B cell (primary cell): ENCODE measurements around the gene SH3BGR. TPM values are rescaled to one million over a fixed set of nuclear protein-coding genes. Genes with fewer than 3 reads are reported as not detected.

Source experiments
- ATAC-seq: fragments of 200-7000 bp; cut with Tn5 transposase; one replicate; pipeline ENCODE4 v1.10.0; 2021; ENCODE audit warnings: low read depth, mild to moderate bottlenecking, moderate number of reproducible peaks, moderate library complexity
- CTCF ChIA-PET: fragments of 350-600 bp; sonication (Branson Sonifier 250); formaldehyde crosslinking; loops from one replicate; lab custom pipeline; 2021; ENCODE audit warnings: antibody characterized with exemption, inconsistent platforms; lab: Charles Lee
- POLR2A ChIA-PET: fragments of 350-600 bp; sonication (Branson Sonifier 250); formaldehyde crosslinking; loops from one replicate; lab custom pipeline; 2021; ENCODE audit warnings: antibody characterized with exemption; lab: Charles Lee
- DNase-seq: peaks from one replicate; pipeline ENCODE4 v3.0.0; 2013
- H2AFZ ChIP-seq: 2 replicates; pipeline ENCODE4 v1.6.1; 2012; ENCODE audit warnings: mild to moderate bottlenecking, low read depth, low read length; ENCODE audit not compliant: insufficient read depth, poor library complexity, severe bottlenecking
- H3K27ac ChIP-seq, 2 donors: 1 replicate in 1 of 2; 2 replicates in 1 of 2; pipeline ENCODE4 v1.5.1; 2012 to 2013; ENCODE audit warnings: low read length in 2 of 2, mild to moderate bottlenecking in 2 of 2, moderate library complexity in 1 of 2
- H3K27me3 ChIP-seq, 4 experiments: fragments of 200-600 bp in 1 of 4; sonication (generic) in 1 of 4; replicated peaks in 1 of 4; 1 replicate in 2 of 4; 2 replicates in 2 of 4; pipeline versions ENCODE4 v1.6.1 to v1.7.0; 2013 to 2016; ENCODE audit warnings: low read length in 3 of 4, mild to moderate bottlenecking in 2 of 4, mixed read lengths in 1 of 4, moderate library complexity in 1 of 4; ENCODE audit not compliant: insufficient read depth in 4 of 4, control insufficient read depth in 3 of 4; ENCODE audit errors: control extremely low read depth in 1 of 4
- H3K36me3 ChIP-seq, 2 experiments: replicated peaks in 1 of 2; 1 replicate in 1 of 2; 2 replicates in 1 of 2; pipeline versions ENCODE4 v1.6.1 to v1.7.1; 2013; ENCODE audit warnings: low read length in 1 of 2; ENCODE audit not compliant: insufficient read depth in 2 of 2, control insufficient read depth in 1 of 2; ENCODE audit errors: control extremely low read depth in 1 of 2, extremely low read depth in 1 of 2
- H3K4me1 ChIP-seq, 2 donors: fragments of 200-600 bp in 1 of 2; sonication (generic) in 1 of 2; 1 replicate in 1 of 2; 2 replicates in 1 of 2; pipeline versions ENCODE4 v1.5.1 to v1.6.1; 2013 to 2017; ENCODE audit warnings: low read length in 2 of 2; ENCODE audit not compliant: control insufficient read depth in 2 of 2, insufficient read depth in 2 of 2
- H3K4me2 ChIP-seq: replicated peaks from 2 replicates; pipeline ENCODE3; 2012; ENCODE audit warnings: mild to moderate bottlenecking, low read depth, low read length; ENCODE audit not compliant: poor library complexity, severe bottlenecking
- H3K4me3 ChIP-seq, 5 experiments: fragments of 200-600 bp in 1 of 5; sonication (generic) in 1 of 5; 1 replicate in 3 of 5; 2 replicates in 2 of 5; pipeline versions ENCODE4 v1.5.1 to v1.7.0; 2011 to 2016; ENCODE audit warnings: low read length in 4 of 5, mild to moderate bottlenecking in 4 of 5, low read depth in 2 of 5, control low read depth in 1 of 5, moderate library complexity in 1 of 5; ENCODE audit not compliant: insufficient read depth in 1 of 5; ENCODE audit errors: control extremely low read depth in 1 of 5, extremely low read depth in 1 of 5
- H3K79me2 ChIP-seq: fragments of 200-600 bp; sonication (generic); one replicate; pipeline ENCODE4 v1.6.0; 2016; ENCODE audit warnings: low read length; ENCODE audit not compliant: control insufficient read depth, insufficient read depth
- H3K9ac ChIP-seq: fragments of 200-600 bp; sonication (generic); 2 replicates; pipeline ENCODE4 v1.6.1; 2017; ENCODE audit warnings: mild to moderate bottlenecking, low read length, moderate library complexity
- H3K9me3 ChIP-seq, 3 donors: one replicate each; pipeline versions ENCODE4 v1.6.1 to v1.7.1; 2013; ENCODE audit warnings: low read length in 2 of 3; ENCODE audit not compliant: control insufficient read depth in 2 of 3, insufficient read depth in 1 of 3; ENCODE audit errors: control extremely low read depth in 1 of 3
- H4K20me1 ChIP-seq: 2 replicates; pipeline ENCODE4 v1.6.0; 2012; ENCODE audit warnings: mild to moderate bottlenecking, low read length; ENCODE audit not compliant: insufficient read depth, control insufficient read depth, poor library complexity, severe bottlenecking
- H3K27ac Mint-ChIP-seq: one replicate; pipeline ENCODE4 v1.8.0; 2021; ENCODE audit warnings: mixed read lengths
- H3K27me3 Mint-ChIP-seq: one replicate; pipeline ENCODE4 v1.8.0; 2021; ENCODE audit warnings: mixed read lengths
- H3K4me1 Mint-ChIP-seq: one replicate; pipeline ENCODE4 v1.8.0; 2021; ENCODE audit warnings: mixed read lengths
- H3K4me3 Mint-ChIP-seq: one replicate; pipeline ENCODE4 v1.8.0; 2021; ENCODE audit warnings: mixed read lengths
- H3K9me3 Mint-ChIP-seq: one replicate; pipeline ENCODE4 v1.8.0; 2022; ENCODE audit warnings: mixed read lengths; ENCODE audit not compliant: insufficient read depth
- CTCF ChIP-seq: fragments of 200-600 bp; IDR thresholded peaks from one replicate; pipeline ENCODE4 v1.8.0; 2022; ENCODE audit warnings: antibody characterized with exemption, mild to moderate bottlenecking
- EZH2 ChIP-seq: IDR thresholded peaks from 2 replicates; pipeline ENCODE4 v1.6.1; 2012; ENCODE audit warnings: borderline replicate concordance, low read depth, mild to moderate bottlenecking, moderate library complexity, low read length; ENCODE audit not compliant: insufficient read depth, poor library complexity, severe bottlenecking
- whole genome bisulfite sequencing: methylation state at CpG from one replicate; pipeline ENCODE4 v1.1.5; 2013; ENCODE audit warnings: missing lambda C conversion rate; ENCODE audit not compliant: insufficient coverage; 5-methylcytosine and 5-hydroxymethylcytosine counted together
- intact Hi-C: fragments of 100-400 bp; cut with micrococcal nuclease; formaldehyde crosslinking; loops from one replicate; pipeline ENCODE4 v1.10.0; 2022
- polyA plus RNA-seq: library from polyadenylated mRNA; depleted of rRNA; stranded (reverse); fragments of >200 nt; gene quantifications from 2 replicates; pipeline ENCODE4 v1.2.3, GENCODE V29; 2012
- total RNA-seq, 2 donors: library from RNA; stranded (reverse); fragments of 120-200 nt in 1 of 2; gene quantifications; 1 replicate in 1 of 2; 2 replicates in 1 of 2; pipeline versions ENCODE4 v1.2.3 to v1.2.4, GENCODE V29; 2013 to 2022

SH3BGR gene
- total and polyA plus RNA-seq, 2 donors (not counting 1 experiment from before 2014, with no cell fraction given), result 0.21 to 1.7 TPM

GRCh38 chr21:39422527-39423241 lies 29.1 kb upstream of the SH3BGR start:
- ATAC-seq (no peak), DNase-seq (no peak)
- no peaks in the 10 kb centered on the region for H3K27me3 Mint-ChIP-seq
- Histone ChIP-seq H3K36me3 (no peaks in the 10 kb centered on the region), H3K27me3 (no peaks in the 10 kb centered on the region), H3K9ac (no peak overlapping the region), H3K9me3 (no peaks in the 10 kb centered on the region), H3K4me3 (no peak overlapping the region), H4K20me1 (no peaks in the 10 kb centered on the region), H3K79me2 (no peaks in the 10 kb centered on the region), H3K4me2 (no peak overlapping the region), H3K4me1 (no peaks in the 10 kb centered on the region), H3K27ac (no peak overlapping the region), H2AFZ (no peak overlapping the region)
- TF ChIP-seq EZH2, result no peak
- no peak for TF ChIP-seq CTCF
- intact Hi-C loops, result no loop called here
- H3K4me3 Mint-ChIP-seq, result no peak overlapping the region
- H3K9me3 Mint-ChIP-seq, result no peaks in the 10 kb centered on the region
- no peak overlapping the region for H3K27ac Mint-ChIP-seq
- CTCF ChIA-PET, result no interaction called here
- POLR2A ChIA-PET, result no interaction called here
- H3K4me1 Mint-ChIP-seq, result no peaks in the 10 kb centered on the region
- WGBS, result 75% methylated on average over 1 of the region's 5 CpGs

GRCh38 chr21:39429445-39429844 lies 22.3 kb upstream of the SH3BGR start:
- no peak overlapping the region for H3K27ac Mint-ChIP-seq
- no peaks in the 10 kb centered on the region for H4K20me1 ChIP-seq
- no peak for DNase-seq
- H3K27ac ChIP-seq, result no peak overlapping the region
- peaks cover 5% of the 10 kb centered on the region for H3K4me1 Mint-ChIP-seq
- no peak overlapping the region for H3K9ac ChIP-seq
- H3K4me3 Mint-ChIP-seq, result no peak overlapping the region
- no peaks in the 10 kb centered on the region for H3K79me2 ChIP-seq
- WGBS, result no CpG with 5 or more reads among the region's 2 CpGs
- no peak for TF ChIP-seq CTCF
- no peak for TF ChIP-seq EZH2
- peaks cover 4% of the 10 kb centered on the region for H3K27me3 Mint-ChIP-seq
- no peaks in the 10 kb centered on the region for H3K4me1 ChIP-seq
- no peak overlapping the region for H3K4me3 ChIP-seq
- intact Hi-C loops, result no loop called here
- H3K4me2 ChIP-seq, result no peak overlapping the region
- ChIA-PET CTCF (no interaction called here), POLR2A (no interaction called here)
- no peak overlapping the region for H2AFZ ChIP-seq
- no peak for ATAC-seq
- H3K9me3 ChIP-seq, result no peaks in the 10 kb centered on the region
- H3K9me3 Mint-ChIP-seq, result no peaks in the 10 kb centered on the region
- no peaks in the 10 kb centered on the region for H3K36me3 ChIP-seq
- no peaks in the 10 kb centered on the region for H3K27me3 ChIP-seq
